Activated T-helper 1 cell treated with anti-CD3 and anti-CD28 coated beads, Interleukin-12 subunit alpha, Interleukin-12 subunit beta, Interleukin-2, Interleukin-4 antibody, amounts not matched to agents 30 ng/mL and 10 ng/mL and 1 ng/mL, durations not matched to agents 14 hours and 24 hours and 36 hours (primary cell): ENCODE results near the gene SPTBN1. TPM values are rescaled to one million over a fixed set of nuclear protein-coding genes. Genes with fewer than 3 reads are reported as not detected.
A peak's percentile ranks its signal among the peaks of the same experiment; 100 is the strongest.

Experiments used
- DNase-seq: peaks from one replicate; pipeline ENCODE4 v3.0.0; 2021; ENCODE audit warnings: low spot score
- H3K27ac Mint-ChIP-seq: one replicate; pipeline ENCODE4 v1.8.0; 2021; ENCODE audit warnings: mild to moderate bottlenecking, mixed read lengths
- H3K27me3 Mint-ChIP-seq: one replicate; pipeline ENCODE4 v1.8.0; 2022; ENCODE audit warnings: mild to moderate bottlenecking, moderate library complexity, mixed read lengths; ENCODE audit not compliant: insufficient read depth
- H3K36me3 Mint-ChIP-seq: one replicate; pipeline ENCODE4 v1.8.0; 2021; ENCODE audit warnings: low read depth, mixed read lengths
- H3K4me1 Mint-ChIP-seq: one replicate; pipeline ENCODE4 v1.8.0; 2021; ENCODE audit warnings: low read depth, mixed read lengths
- H3K4me3 Mint-ChIP-seq: one replicate; pipeline ENCODE4 v1.8.0; 2021; ENCODE audit warnings: mild to moderate bottlenecking, moderate library complexity, mixed read lengths
- H3K9me3 Mint-ChIP-seq: one replicate; pipeline ENCODE4 v1.8.0; 2021; ENCODE audit warnings: mixed read lengths
- intact Hi-C: fragments of 100-400 bp; cut with micrococcal nuclease; formaldehyde crosslinking; loops from one replicate; pipeline ENCODE4 v1.15.1; 2024
- total RNA-seq: library from RNA; stranded (reverse); gene quantifications from 2 replicates; pipeline ENCODE4 v1.2.3, GENCODE V29; 2022

The SPTBN1 gene
- total RNA-seq, 1 donor from 2014 or later: 64.2 TPM

DNA sequence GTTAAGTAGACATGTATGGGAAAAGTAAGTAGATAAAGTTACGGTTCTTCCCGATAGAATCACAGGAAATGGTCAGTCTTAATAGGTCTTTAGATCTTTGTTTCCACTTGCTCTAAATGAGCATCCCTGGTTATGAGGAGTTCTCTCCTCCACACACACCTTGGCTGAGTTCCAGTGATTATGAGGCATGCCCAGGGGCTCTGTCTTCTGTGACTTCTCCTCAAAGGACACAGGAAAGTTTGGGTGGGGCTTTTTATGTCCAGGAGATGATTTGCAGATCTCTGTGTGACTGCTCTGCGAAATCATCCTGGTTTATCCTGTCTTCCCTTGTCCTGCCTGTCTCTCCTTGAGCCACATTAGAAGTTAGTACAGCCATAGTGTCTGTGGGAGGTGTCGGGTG, 183.5 kb downstream of the SPTBN1 start:
- H3K27me3 Mint-ChIP-seq: no peaks in the 10 kb centered on the region
- no peaks in the 10 kb centered on the region for H3K9me3 Mint-ChIP-seq
- H3K4me1 Mint-ChIP-seq: peaks cover 37% of the 10 kb centered on the region
- no peak overlapping the region for H3K4me3 Mint-ChIP-seq
- peaks cover 59% of the 10 kb centered on the region for H3K36me3 Mint-ChIP-seq
- intact Hi-C loops: loop anchor here (5.0 kb wide), 1 partner anchor 117 kb away; no protein-coding TSS in a partner anchor
- DNase-seq: no peak
- H3K27ac Mint-ChIP-seq: peak overlapping the region; percentile 31

DNA sequence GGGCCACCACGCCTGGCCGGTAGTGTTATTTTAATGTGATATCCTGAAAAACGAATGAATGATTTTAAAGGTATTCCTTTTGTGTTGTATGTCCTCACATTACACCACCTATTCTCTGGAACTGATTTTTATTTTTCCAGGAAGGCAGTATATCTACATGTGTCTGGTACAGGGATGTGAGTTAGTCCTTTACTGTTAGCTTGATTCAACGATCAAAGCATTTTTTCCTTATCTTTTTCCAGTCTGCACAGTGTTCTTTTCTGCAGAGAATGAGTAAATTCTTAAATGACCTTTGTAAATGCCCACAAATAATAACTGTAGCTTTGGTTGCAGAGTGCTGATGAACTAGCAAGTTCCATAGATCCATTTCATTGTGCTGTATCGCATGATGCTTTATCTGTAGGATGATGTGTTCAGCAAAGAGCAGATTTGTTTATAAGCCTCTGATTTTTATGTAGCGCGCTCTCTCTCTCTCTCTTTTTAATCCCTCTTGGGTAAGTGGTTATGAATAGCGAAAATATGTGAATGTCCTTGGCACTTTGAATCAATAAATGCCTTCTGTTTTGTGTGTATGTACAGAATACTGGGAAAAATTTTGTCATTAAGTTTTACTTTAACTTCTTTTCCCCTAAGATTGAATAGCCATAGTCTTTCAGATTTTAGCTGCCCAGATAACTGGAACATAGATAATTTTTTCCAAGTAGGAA, 184.9 kb downstream of the SPTBN1 start:
- Mint-ChIP-seq H3K36me3 (peaks cover 60% of the 10 kb centered on the region), H3K9me3 (no peaks in the 10 kb centered on the region), H3K27ac (no peak overlapping the region), H3K27me3 (no peaks in the 10 kb centered on the region), H3K4me1 (peaks cover 25% of the 10 kb centered on the region), H3K4me3 (no peak overlapping the region)
- no peak for DNase-seq
- intact Hi-C loops: no loop called here

GRCh38 chr2:54641988-54642387, 185.9 kb downstream of the SPTBN1 start:
- H3K9me3 Mint-ChIP-seq: no peaks in the 10 kb centered on the region
- H3K36me3 Mint-ChIP-seq: peaks cover 58% of the 10 kb centered on the region
- intact Hi-C loops: no loop called here
- no peaks in the 10 kb centered on the region for H3K27me3 Mint-ChIP-seq
- H3K27ac Mint-ChIP-seq: peak overlapping the region; percentile 56
- no peak overlapping the region for H3K4me3 Mint-ChIP-seq
- peaks cover 25% of the 10 kb centered on the region for H3K4me1 Mint-ChIP-seq
- DNase-seq: no peak

GRCh38 chr2:54642677-54643430, 186.7 kb downstream of the SPTBN1 start:
- H3K4me1 Mint-ChIP-seq: peaks cover 25% of the 10 kb centered on the region
- no peak for DNase-seq
- no peak overlapping the region for H3K4me3 Mint-ChIP-seq
- H3K27me3 Mint-ChIP-seq: no peaks in the 10 kb centered on the region
- H3K27ac Mint-ChIP-seq: peak overlapping the region; percentile 37
- H3K9me3 Mint-ChIP-seq: no peaks in the 10 kb centered on the region
- intact Hi-C loops: no loop called here
- peaks cover 60% of the 10 kb centered on the region for H3K36me3 Mint-ChIP-seq

DNA sequence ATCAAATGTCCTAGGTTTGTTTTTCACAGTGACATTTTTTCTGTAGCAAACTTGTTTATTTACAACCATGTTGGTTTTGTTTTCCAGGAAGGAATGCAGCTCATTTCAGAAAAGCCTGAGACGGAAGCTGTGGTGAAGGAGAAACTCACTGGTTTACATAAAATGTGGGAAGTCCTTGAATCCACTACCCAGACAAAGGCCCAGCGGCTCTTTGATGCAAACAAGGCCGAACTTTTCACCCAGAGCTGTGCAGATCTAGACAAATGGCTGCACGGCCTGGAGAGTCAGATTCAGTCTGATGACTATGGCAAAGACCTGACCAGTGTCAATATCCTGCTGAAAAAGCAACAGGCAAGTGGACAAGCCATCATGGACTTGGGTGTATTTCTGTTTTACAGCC, 188.1 kb downstream of the SPTBN1 start:
- H3K36me3 Mint-ChIP-seq: peaks cover 61% of the 10 kb centered on the region
- peaks cover 20% of the 10 kb centered on the region for H3K4me1 Mint-ChIP-seq
- H3K9me3 Mint-ChIP-seq: no peaks in the 10 kb centered on the region
- intact Hi-C loops: no loop called here
- H3K27ac Mint-ChIP-seq: no peak overlapping the region
- no peak overlapping the region for H3K4me3 Mint-ChIP-seq
- no peak for DNase-seq
- H3K27me3 Mint-ChIP-seq: no peaks in the 10 kb centered on the region

DNA sequence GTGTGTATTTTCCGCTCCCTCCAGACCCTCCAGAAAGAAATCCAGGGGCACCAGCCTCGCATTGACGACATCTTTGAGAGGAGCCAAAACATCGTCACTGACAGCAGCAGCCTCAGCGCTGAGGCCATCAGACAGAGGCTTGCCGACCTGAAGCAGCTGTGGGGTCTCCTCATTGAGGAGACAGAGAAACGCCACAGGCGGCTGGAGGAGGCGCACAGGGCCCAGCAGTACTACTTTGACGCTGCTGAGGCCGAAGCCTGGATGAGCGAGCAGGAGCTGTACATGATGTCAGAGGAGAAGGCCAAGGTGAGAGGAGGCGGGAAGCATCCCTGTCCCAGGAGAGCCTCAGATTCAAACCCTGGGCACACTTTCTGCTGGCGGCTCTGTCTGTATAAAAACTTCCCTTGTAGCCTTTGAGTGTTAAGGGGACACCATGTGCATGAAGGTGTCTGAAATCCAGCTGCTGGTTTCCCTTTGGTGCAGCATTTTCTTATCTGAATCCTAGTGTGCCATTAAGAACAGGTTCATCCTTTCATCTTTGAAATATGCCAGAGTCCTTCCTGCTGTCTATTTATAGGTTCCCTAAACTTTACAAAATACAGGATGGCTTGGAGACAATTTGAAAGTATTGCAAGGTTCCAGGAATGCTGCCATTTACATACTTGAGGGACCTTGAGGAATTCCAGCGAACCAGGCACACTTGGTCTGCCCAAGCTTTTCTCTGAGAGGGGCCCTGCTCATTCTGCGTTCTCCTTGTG, 190.2 kb downstream of the SPTBN1 start:
- no peak for DNase-seq
- Mint-ChIP-seq H3K27me3 (no peaks in the 10 kb centered on the region), H3K4me1 (peaks cover 5% of the 10 kb centered on the region), H3K4me3 (no peak overlapping the region), H3K36me3 (peaks cover 70% of the 10 kb centered on the region), H3K27ac (no peak overlapping the region), H3K9me3 (no peaks in the 10 kb centered on the region)
- intact Hi-C loops: no loop called here

DNA sequence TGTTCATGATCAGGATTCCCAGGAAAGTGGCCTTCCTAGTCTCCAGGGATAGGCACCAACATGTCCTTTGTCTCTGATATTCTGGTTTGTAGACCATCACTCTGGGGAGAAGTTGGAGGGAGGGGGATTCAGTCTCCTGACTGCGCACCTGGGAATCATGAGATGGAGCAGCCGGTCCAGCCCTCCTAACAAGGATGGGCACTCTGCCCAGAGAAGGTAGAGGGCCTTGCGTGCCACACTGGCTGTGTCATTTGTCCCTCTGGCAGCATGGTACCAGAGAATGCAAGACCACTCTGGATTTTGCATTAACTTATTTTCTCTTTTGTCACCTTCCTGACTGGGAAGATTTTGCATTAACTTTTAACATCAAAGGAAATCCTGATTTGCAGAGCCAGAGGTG, 192.1 kb downstream of the SPTBN1 start:
- Mint-ChIP-seq H3K27me3 (no peaks in the 10 kb centered on the region), H3K4me3 (no peak overlapping the region), H3K4me1 (peaks cover 13% of the 10 kb centered on the region), H3K36me3 (peaks cover 72% of the 10 kb centered on the region), H3K9me3 (no peaks in the 10 kb centered on the region), H3K27ac (no peak overlapping the region)
- intact Hi-C loops: no loop called here
- DNase-seq: no peak

DNA sequence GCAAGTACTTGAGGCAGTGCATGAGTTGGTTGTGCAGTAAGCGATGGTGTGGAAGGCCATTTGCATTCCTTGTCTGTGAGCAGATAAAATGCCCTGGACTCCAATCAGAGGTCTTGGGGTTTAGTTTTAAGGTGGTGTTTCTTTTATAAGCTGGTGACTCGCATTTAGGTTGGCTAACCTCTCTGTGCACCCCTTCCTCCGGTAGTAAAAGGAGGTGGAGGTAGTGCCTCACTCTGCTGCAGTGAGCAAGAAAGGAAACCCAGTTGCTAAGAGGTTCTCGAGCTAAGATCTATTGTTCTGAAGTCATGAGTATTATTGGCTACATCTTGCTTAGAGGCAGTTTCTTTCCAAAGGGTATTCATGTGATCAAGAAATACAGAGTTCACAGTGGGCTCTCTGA, 193.1 kb downstream of the SPTBN1 start:
- DNase-seq: no peak
- H3K4me3 Mint-ChIP-seq: no peak overlapping the region
- intact Hi-C loops: no loop called here
- no peaks in the 10 kb centered on the region for H3K27me3 Mint-ChIP-seq
- peaks cover 13% of the 10 kb centered on the region for H3K4me1 Mint-ChIP-seq
- H3K27ac Mint-ChIP-seq: no peak overlapping the region
- peaks cover 65% of the 10 kb centered on the region for H3K36me3 Mint-ChIP-seq
- no peaks in the 10 kb centered on the region for H3K9me3 Mint-ChIP-seq

DNA sequence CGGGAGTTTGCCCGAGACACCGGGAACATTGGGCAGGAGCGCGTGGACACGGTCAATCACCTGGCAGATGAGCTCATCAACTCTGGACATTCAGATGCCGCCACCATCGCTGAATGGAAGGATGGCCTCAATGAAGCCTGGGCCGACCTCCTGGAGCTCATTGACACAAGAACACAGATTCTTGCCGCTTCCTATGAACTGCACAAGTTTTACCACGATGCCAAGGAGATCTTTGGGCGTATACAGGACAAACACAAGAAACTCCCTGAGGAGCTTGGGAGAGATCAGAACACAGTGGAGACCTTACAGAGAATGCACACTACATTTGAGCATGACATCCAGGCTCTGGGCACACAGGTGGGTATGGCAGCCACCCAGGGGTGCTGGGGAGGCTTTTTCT, 193.5 kb downstream of the SPTBN1 start:
- no peak overlapping the region for H3K27ac Mint-ChIP-seq
- DNase-seq: no peak
- H3K36me3 Mint-ChIP-seq: peaks cover 62% of the 10 kb centered on the region
- no peaks in the 10 kb centered on the region for H3K27me3 Mint-ChIP-seq
- H3K4me1 Mint-ChIP-seq: peaks cover 13% of the 10 kb centered on the region
- H3K4me3 Mint-ChIP-seq: no peak overlapping the region
- intact Hi-C loops: no loop called here
- H3K9me3 Mint-ChIP-seq: no peaks in the 10 kb centered on the region

DNA sequence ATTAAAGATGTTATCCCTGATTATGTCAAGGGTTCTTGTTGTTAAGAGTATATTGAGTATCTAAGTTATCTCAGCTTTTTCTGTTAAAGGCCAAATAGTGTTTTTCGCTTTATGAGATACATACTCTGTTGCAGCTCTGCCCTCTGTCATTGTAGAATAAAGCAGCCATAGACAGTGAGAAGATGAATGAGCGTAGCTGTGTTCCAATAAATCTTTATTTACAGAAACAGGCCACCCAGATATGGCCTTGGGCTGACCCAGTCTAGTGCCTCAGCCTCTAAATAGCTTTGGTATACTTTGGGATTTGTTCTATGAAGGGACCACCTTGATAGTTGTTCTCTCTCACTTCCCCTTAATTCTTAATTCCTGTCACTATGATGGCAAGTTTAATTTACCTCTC, 194.5 kb downstream of the SPTBN1 start:
- no peak for DNase-seq
- H3K4me3 Mint-ChIP-seq: no peak overlapping the region
- H3K4me1 Mint-ChIP-seq: peaks cover 13% of the 10 kb centered on the region
- H3K27me3 Mint-ChIP-seq: no peaks in the 10 kb centered on the region
- H3K27ac Mint-ChIP-seq: peak overlapping the region; percentile 1
- intact Hi-C loops: no loop called here
- peaks cover 64% of the 10 kb centered on the region for H3K36me3 Mint-ChIP-seq
- H3K9me3 Mint-ChIP-seq: no peaks in the 10 kb centered on the region

DNA sequence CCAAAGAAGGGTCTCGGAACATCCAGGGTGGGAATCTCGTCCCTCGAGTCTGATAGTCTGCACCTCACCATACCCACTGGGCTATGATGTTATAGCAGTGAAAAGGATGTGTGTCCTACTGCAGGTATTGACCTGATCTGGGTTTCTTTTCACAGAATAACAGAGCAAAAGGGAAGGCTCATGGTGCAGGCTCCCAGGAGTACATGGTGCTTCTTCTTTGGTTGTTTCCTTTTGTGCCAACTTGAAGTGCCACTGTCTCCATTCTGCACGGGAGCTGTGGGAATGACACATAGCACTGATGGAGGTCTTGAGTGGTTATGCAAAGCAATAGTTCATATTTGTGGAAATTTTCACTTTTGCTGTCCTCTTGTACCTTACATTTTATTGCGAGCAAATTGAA, 195.2 kb downstream of the SPTBN1 start:
- H3K27ac Mint-ChIP-seq: no peak overlapping the region
- DNase-seq: no peak
- H3K36me3 Mint-ChIP-seq: peaks cover 68% of the 10 kb centered on the region
- no peaks in the 10 kb centered on the region for H3K9me3 Mint-ChIP-seq
- no peaks in the 10 kb centered on the region for H3K27me3 Mint-ChIP-seq
- no peak overlapping the region for H3K4me3 Mint-ChIP-seq
- peaks cover 13% of the 10 kb centered on the region for H3K4me1 Mint-ChIP-seq
- intact Hi-C loops: no loop called here

- Mint-ChIP-seq H3K27ac (no peak overlapping the region), H3K36me3 (peaks cover 58% of the 10 kb centered on the region), H3K4me3 (no peak overlapping the region), H3K4me1 (peaks cover 14% of the 10 kb centered on the region), H3K27me3 (no peaks in the 10 kb centered on the region), H3K9me3 (no peaks in the 10 kb centered on the region)
- intact Hi-C loops: no loop called here
- no peak for DNase-seq
Observed at GRCh38 chr2:54652540-54652939, 196.4 kb downstream of the SPTBN1 start.
